GM06990 (cell line): Measurements from ENCODE around the gene ACTG2.

Experiments
- DNase-seq: peaks from one replicate; pipeline ENCODE4 v3.0.0-alpha.2; 2011; ENCODE audit not compliant: insufficient read length; ENCODE audit errors: extremely low read depth
- H3K27me3 ChIP-seq: replicated peaks from 2 replicates; pipeline ENCODE4 v1.6.0; 2011; ENCODE audit warnings: low read length; ENCODE audit not compliant: control insufficient read depth, insufficient read depth
- H3K36me3 ChIP-seq: 2 replicates; pipeline ENCODE4 v1.5.1; 2011; ENCODE audit warnings: low read length; ENCODE audit not compliant: control insufficient read depth, insufficient read depth
- H3K4me3 ChIP-seq: replicated peaks from 2 replicates; pipeline ENCODE4 v1.5.1; 2011; ENCODE audit warnings: low read depth, mild to moderate bottlenecking, control low read depth, low read length
- CTCF ChIP-seq: IDR thresholded peaks from 2 replicates; pipeline ENCODE4 v1.5.1; 2011; ENCODE audit warnings: low read length, control low read depth, mild to moderate bottlenecking, inconsistent platforms; ENCODE audit not compliant: insufficient read depth, poor library complexity, severe bottlenecking

ACTG2 gene

GRCh38 chr2:73906847-73907505 is 14.2 kb downstream of the ACTG2 start:
- TF ChIP-seq CTCF: no peak
- Histone ChIP-seq H3K36me3 (no peaks in the 10 kb centered on the region), H3K27me3 (no peaks in the 10 kb centered on the region), H3K4me3 (no peak overlapping the region)
- no peak for DNase-seq

DNA sequence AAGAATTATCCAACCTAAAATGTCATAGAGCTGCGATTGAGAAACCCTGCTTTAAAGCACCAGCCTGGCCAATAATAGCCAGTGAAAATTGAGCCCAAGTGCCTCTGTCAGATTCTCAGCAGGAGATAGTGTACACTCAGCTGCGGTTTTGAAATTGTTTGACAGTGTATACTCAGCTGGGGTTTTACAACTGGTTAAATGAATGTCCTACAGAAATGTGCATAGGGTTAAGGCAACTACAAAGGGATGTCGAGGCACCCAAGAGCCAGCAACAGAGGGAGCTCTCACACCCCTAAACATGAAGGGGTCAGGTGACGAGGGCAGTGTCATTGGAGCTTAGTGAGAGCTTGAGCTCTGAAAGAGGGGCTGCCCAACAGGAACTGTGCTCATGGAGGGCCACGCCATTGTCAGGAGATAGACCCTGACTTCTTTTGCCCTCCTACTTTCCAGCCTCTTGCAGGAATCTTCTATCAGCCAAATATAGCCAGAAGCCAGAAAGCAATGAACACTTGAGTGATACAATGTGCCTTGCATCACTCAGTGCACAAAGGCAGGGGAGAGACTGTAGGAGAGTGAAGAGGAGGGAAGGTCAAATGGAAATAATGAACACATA is 15.1 kb downstream of the ACTG2 start:
- Histone ChIP-seq H3K36me3 (no peaks in the 10 kb centered on the region), H3K4me3 (no peak overlapping the region), H3K27me3 (no peaks in the 10 kb centered on the region)
- DNase-seq: no peak
- peak; percentile 68 for TF ChIP-seq CTCF

- no peak for DNase-seq
- TF ChIP-seq CTCF: no peak
- no peaks in the 10 kb centered on the region for H3K36me3 ChIP-seq
- H3K27me3 ChIP-seq: no peaks in the 10 kb centered on the region
- no peak overlapping the region for H3K4me3 ChIP-seq
These were observed 16.2 kb downstream of the ACTG2 start for GRCh38 chr2:73908689-73909652.

DNA sequence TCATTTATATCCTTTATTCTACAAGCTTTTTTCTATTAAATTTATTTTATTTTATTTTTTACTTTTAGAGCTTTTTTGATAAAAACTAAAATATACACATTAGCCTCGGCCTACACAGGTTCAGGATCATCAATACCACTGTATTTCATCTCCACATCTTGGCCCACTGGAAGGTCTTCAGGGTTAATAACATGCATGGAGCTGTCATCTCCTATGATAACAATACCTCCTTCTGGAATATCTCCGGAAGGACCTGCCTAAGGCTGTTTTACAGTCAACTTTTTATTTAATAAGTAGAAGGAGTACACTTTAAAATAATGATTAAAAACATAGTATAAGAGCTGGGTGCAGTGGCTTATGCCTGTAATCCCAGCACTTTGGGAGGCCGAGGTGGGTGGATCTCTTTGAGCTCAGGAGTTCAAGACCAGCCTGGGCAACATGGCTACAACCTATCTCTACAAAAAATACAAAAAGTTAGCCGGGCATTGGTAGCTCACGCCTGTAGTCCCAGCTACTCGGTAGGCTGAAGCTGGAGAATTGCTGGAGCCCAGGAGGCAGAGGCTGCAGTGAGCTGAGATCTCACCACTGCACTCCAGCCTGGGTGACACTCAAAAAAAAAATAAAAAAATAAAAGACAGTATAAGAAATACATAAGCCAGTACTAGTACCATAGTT is 18.2 kb downstream of the ACTG2 start:
- no peaks in the 10 kb centered on the region for H3K36me3 ChIP-seq
- no peak overlapping the region for H3K4me3 ChIP-seq
- DNase-seq: no peak
- H3K27me3 ChIP-seq: no peaks in the 10 kb centered on the region
- TF ChIP-seq CTCF: no peak

GRCh38 chr2:73911548-73912208 is 18.9 kb downstream of the ACTG2 start:
- DNase-seq: no peak
- no peaks in the 10 kb centered on the region for H3K27me3 ChIP-seq
- TF ChIP-seq CTCF: no peak

More at GRCh38 chr2:73911548-73912208, 18.9 kb downstream of the ACTG2 start:
- Histone ChIP-seq H3K36me3 (no peaks in the 10 kb centered on the region), H3K4me3 (no peak overlapping the region)
